ENCODE results near the gene CPPED1. TPM values are rescaled to one million over a fixed set of nuclear protein-coding genes. Genes with fewer than 3 reads are reported as not detected.

Gene CPPED1
- total and polyA plus RNA-seq, 10 of the 15 experiments (the other 5 are each of a cell fraction or from before 2014, with no cell fraction given): 7.1 to 39.0 (median 16.0) TPM

GRCh38 chr16:12614662-12615278, 188.9 kb downstream of the CPPED1 start:
- ChIA-PET CTCF (interaction anchor here (1.2 kb wide), 1 partner anchor 41 kb away, joined by 3 read pairs; no protein-coding TSS in a partner anchor), RAD21 (ENCODE audit: unreplicated experiment) (interaction anchor here (1.6 to 2.5 kb wide), 2 partner anchors 75 to 79 kb away, joined by 6 to 11 read pairs; no protein-coding TSS in a partner anchor), SMC1A (ENCODE audit: uncharacterized antibody, unreplicated experiment) (interaction anchor here (1.8 to 2.6 kb wide), 3 partner anchors 32 to 202 kb away, joined by 4 to 10 read pairs (median 7); no protein-coding TSS in a partner anchor), POLR2A (no interaction called here)
- Histone ChIP-seq H3K36me3 (ENCODE audit: control insufficient read depth in 2 of 2, insufficient read depth in 2 of 2, low read length in 1 of 2) (no peaks in the 10 kb centered on the region), H3K4me2 (ENCODE audit: control insufficient read depth, insufficient read depth) (no peak overlapping the region), H4K20me1 (ENCODE audit: control insufficient read depth, insufficient read depth) (no peaks in the 10 kb centered on the region), H3K27me3 (replicated peaks in 1 of 2; ENCODE audit: control insufficient read depth in 2 of 2, insufficient read depth in 2 of 2, low read length in 1 of 2) (no peaks in the 10 kb centered on the region), H3K4me1 (ENCODE audit: control insufficient read depth, insufficient read depth, low read length) (peaks cover 17% of the 10 kb centered on the region), H3K27ac (ENCODE audit: control insufficient read depth, insufficient read depth) (no peak overlapping the region), H3K4me3 (no peak overlapping the region), H2AFZ (ENCODE audit: control insufficient read depth, low read depth, low read length) (no peak overlapping the region), H3K79me2 (ENCODE audit: control insufficient read depth, insufficient read depth, low read length) (no peaks in the 10 kb centered on the region), H3K9ac (ENCODE audit: control insufficient read depth, insufficient read depth, low read length) (no peak overlapping the region), H3K9me3 (replicated peaks; ENCODE audit: control insufficient read depth, insufficient read depth, low read length) (no peaks in the 10 kb centered on the region; the same call in 2 of the 3 replicates)
- no peak for TF ChIP-seq SMAD1 (IDR thresholded peaks at IDR 0.05; ENCODE audit: low read depth, partially characterized antibody)
- no peak for TF ChIP-seq PAX8 (IDR thresholded peaks at IDR 0.05)
- TF ChIP-seq SMAD5 (IDR thresholded peaks at IDR 0.05; ENCODE audit: low read depth): no peak
- no peak for TF ChIP-seq ZNF384 (IDR thresholded peaks at IDR 0.05; ENCODE audit: borderline replicate concordance, low read depth, low read length)
- no peak for TF ChIP-seq FOS (IDR thresholded peaks at IDR 0.05; ENCODE audit: borderline replicate concordance, extremely low read depth, insufficient read length)
- TF ChIP-seq CTCF (IDR thresholded peaks at IDR 0.05 in 2 of 3, conservative IDR thresholded peaks at IDR 0.05 in 1 of 3; ENCODE audit: control insufficient read depth in 2 of 3, extremely low read depth in 1 of 3, insufficient read depth in 1 of 3, low read depth in 3 of 3, low read length in 3 of 3): no peak
- TF ChIP-seq ZBED1 (IDR thresholded peaks at IDR 0.05; ENCODE audit: borderline replicate concordance): no peak
- no peak for TF ChIP-seq CHD2 (IDR thresholded peaks at IDR 0.05; ENCODE audit: borderline replicate concordance, low read depth, low read length)
- no peak for TF ChIP-seq E2F4 (IDR thresholded peaks at IDR 0.05; ENCODE audit: low read depth, low read length)
- no peak for TF ChIP-seq CREM (IDR thresholded peaks at IDR 0.05; ENCODE audit: low read depth)
- TF ChIP-seq ZZZ3 (IDR thresholded peaks at IDR 0.05; ENCODE audit: control insufficient read depth, insufficient read length, low read depth): no peak
- TF ChIP-seq HCFC1 (IDR thresholded peaks at IDR 0.05; ENCODE audit: low read length): no peak
- TF ChIP-seq E2F8 (IDR thresholded peaks at IDR 0.05; ENCODE audit: low read depth, partially characterized antibody): no peak
- TF ChIP-seq ATF3 (IDR thresholded peaks at IDR 0.05; ENCODE audit: borderline replicate concordance, extremely low read depth, low read depth, low read length): no peak
- TF ChIP-seq MLLT1 (IDR thresholded peaks at IDR 0.05): no peak
- TF ChIP-seq FOXK2 (IDR thresholded peaks at IDR 0.05): no peak
- no peak for DNase-seq (ENCODE audit: low read depth, low spot score)
- intact Hi-C loops (cut with micrococcal nuclease; ENCODE audit: unreplicated experiment) (loop anchor here (5.0 kb wide), 1 partner anchor 77 kb away; no protein-coding TSS in a partner anchor), in situ Hi-C loops (cut with MboI) (no loop called here)
- FAIRE-seq: no peak
- no TSS peak for BruUV-seq (replicated peaks)
- WGBS (ENCODE audit: insufficient coverage, insufficient replicate concordance, low lambda C conversion rate, missing lambda C conversion rate): 92% methylated on average over 7 of the region's 7 CpGs
- no peak for ATAC-seq
